ENCODE data around the gene L2HGDH.

The L2HGDH gene

DNA sequence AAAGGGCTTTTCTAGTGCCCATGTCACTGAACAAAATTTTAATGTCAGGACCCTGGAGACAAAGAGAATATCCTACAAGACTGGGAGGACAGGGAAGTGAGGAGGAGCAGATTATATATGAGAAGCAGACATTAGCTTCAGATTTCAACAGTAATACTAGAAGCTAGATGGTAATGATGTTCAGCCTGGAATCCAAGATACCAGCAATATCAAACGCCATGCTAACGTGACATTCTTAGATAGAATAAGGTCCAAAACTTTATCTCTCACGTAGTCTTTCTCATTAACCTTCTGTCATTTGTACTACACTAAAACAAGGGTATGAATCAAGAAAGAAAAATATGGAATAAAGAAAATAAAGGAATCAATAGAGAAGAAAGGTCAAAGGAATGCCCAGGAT is 99.3 kb downstream of the L2HGDH start:
- Histone ChIP-seq H2AFZ (ENCODE audit: low read length) (no peak overlapping the region), H3K79me2 (ENCODE audit: insufficient read depth, low read length) (peaks cover 40% of the 10 kb centered on the region), H3K9me3 (ENCODE audit: low read length) (no peaks in the 10 kb centered on the region), H4K20me1 (ENCODE audit: insufficient read depth, low read length) (no peaks in the 10 kb centered on the region), H3K27me3 (ENCODE audit: insufficient read depth, low read length) (no peaks in the 10 kb centered on the region), H3K36me3 (ENCODE audit: insufficient read depth, low read length) (no peaks in the 10 kb centered on the region; the same call in 1 of the 2 replicates), H3K4me2 (ENCODE audit: low read length) (no peak overlapping the region), H3K4me1 (ENCODE audit: insufficient read depth, low read length, severe bottlenecking) (no peaks in the 10 kb centered on the region), H3K4me3 (ENCODE audit: low read depth, low read length, poor library complexity, severe bottlenecking) (no peak overlapping the region), H3K9ac (ENCODE audit: low read length) (no peak overlapping the region), H3K9me2 (ENCODE audit: low read depth, low read length) (no peaks in the 10 kb centered on the region), H3F3A (ENCODE audit: insufficient read depth, low read length) (no peaks in the 10 kb centered on the region), H3K27ac (ENCODE audit: low read depth, low read length, poor library complexity, severe bottlenecking) (no peak overlapping the region)
- no peak for TF ChIP-seq EZH2 (IDR thresholded peaks at IDR 0.05; ENCODE audit: borderline replicate concordance, low read length)
- TF ChIP-seq, protein P1, sequence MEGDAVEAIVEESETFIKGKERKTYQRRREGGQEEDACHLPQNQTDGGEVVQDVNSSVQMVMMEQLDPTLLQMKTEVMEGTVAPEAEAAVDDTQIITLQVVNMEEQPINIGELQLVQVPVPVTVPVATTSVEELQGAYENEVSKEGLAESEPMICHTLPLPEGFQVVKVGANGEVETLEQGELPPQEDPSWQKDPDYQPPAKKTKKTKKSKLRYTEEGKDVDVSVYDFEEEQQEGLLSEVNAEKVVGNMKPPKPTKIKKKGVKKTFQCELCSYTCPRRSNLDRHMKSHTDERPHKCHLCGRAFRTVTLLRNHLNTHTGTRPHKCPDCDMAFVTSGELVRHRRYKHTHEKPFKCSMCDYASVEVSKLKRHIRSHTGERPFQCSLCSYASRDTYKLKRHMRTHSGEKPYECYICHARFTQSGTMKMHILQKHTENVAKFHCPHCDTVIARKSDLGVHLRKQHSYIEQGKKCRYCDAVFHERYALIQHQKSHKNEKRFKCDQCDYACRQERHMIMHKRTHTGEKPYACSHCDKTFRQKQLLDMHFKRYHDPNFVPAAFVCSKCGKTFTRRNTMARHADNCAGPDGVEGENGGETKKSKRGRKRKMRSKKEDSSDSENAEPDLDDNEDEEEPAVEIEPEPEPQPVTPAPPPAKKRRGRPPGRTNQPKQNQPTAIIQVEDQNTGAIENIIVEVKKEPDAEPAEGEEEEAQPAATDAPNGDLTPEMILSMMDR (IDR thresholded peaks at IDR 0.05; ENCODE audit: low read length) = no peak

DNA sequence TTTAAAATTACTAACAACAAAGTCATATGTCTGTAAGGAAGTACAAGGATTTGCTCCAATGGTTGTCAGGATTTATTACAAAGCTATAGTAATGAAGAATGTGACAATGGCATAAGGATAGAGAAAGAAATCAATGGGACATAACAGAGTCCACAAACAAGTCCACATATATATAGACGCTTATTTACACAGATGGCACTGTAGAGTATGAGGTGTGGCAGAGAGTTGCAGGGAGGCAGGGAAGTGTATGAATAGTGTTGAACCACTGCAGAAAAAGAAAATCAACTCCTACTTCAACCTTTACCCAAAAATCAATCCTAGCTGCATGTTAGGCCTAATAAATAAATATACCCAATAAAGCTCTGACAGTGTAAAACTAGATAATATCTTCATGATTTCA is 102.0 kb downstream of the L2HGDH start:
- Histone ChIP-seq H3K9ac (ENCODE audit: low read length) (no peak overlapping the region), H3K4me1 (ENCODE audit: insufficient read depth, low read length, severe bottlenecking) (no peaks in the 10 kb centered on the region), H3K36me3 (ENCODE audit: insufficient read depth, low read length) (no peaks in the 10 kb centered on the region; the same call in 1 of the 2 replicates), H2AFZ (ENCODE audit: low read length) (no peak overlapping the region), H4K20me1 (ENCODE audit: insufficient read depth, low read length) (no peaks in the 10 kb centered on the region), H3F3A (ENCODE audit: insufficient read depth, low read length) (no peaks in the 10 kb centered on the region), H3K79me2 (ENCODE audit: insufficient read depth, low read length) (peaks cover 24% of the 10 kb centered on the region), H3K9me3 (ENCODE audit: low read length) (no peaks in the 10 kb centered on the region), H3K4me3 (ENCODE audit: low read depth, low read length, poor library complexity, severe bottlenecking) (no peak overlapping the region), H3K4me2 (ENCODE audit: low read length) (no peak overlapping the region), H3K9me2 (ENCODE audit: low read depth, low read length) (no peaks in the 10 kb centered on the region), H3K27ac (ENCODE audit: low read depth, low read length, poor library complexity, severe bottlenecking) (no peak overlapping the region), H3K27me3 (ENCODE audit: insufficient read depth, low read length) (no peaks in the 10 kb centered on the region)
- TF ChIP-seq EZH2 (IDR thresholded peaks at IDR 0.05; ENCODE audit: borderline replicate concordance, low read length) = no peak
- TF ChIP-seq, protein P1 (IDR thresholded peaks at IDR 0.05; ENCODE audit: low read length) = no peak

DNA sequence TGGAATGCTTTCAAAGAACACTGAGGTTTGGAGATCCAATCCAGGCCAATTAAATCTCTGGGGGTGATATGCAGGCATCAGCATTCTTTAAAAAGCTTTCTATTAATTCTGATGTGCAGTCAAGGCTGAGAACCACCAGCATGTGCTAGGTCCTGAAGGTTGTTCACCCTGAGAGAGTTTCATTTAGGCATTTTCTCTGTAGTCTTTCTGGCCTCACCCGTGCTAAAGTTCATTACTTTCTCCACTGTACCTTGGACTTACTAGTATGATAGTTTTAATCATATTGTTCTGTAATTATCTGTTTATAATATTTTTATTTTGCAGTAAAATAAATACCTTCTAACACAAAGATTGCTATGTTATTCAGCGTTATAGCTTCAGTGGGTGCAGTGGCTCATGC is 113.5 kb downstream of the L2HGDH start:
- Histone ChIP-seq H4K20me1 (ENCODE audit: insufficient read depth, low read length) (no peaks in the 10 kb centered on the region), H3K9me2 (ENCODE audit: low read depth, low read length) (no peaks in the 10 kb centered on the region), H3K4me2 (ENCODE audit: low read length) (no peak overlapping the region), H3K79me2 (ENCODE audit: insufficient read depth, low read length) (no peaks in the 10 kb centered on the region), H3K27me3 (ENCODE audit: insufficient read depth, low read length) (no peaks in the 10 kb centered on the region), H3K36me3 (ENCODE audit: insufficient read depth, low read length) (peaks cover 8% of the 10 kb centered on the region; the same call in 1 of the 2 replicates), H3K4me1 (ENCODE audit: insufficient read depth, low read length, severe bottlenecking) (no peaks in the 10 kb centered on the region), H3K27ac (ENCODE audit: low read depth, low read length, poor library complexity, severe bottlenecking) (no peak overlapping the region), H3K9ac (ENCODE audit: low read length) (no peak overlapping the region), H2AFZ (ENCODE audit: low read length) (no peak overlapping the region), H3F3A (ENCODE audit: insufficient read depth, low read length) (no peaks in the 10 kb centered on the region), H3K9me3 (ENCODE audit: low read length) (no peaks in the 10 kb centered on the region), H3K4me3 (ENCODE audit: low read depth, low read length, poor library complexity, severe bottlenecking) (no peak overlapping the region)
- TF ChIP-seq, protein P1 (IDR thresholded peaks at IDR 0.05; ENCODE audit: low read length) = no peak
- no peak for TF ChIP-seq EZH2 (IDR thresholded peaks at IDR 0.05; ENCODE audit: borderline replicate concordance, low read length)

All from OCI-LY1 (cell line).